Dermis microvascular lymphatic vessel endothelial cell (primary cell): Measurements from ENCODE around the gene EIF4E3. TPM values are rescaled to one million over a fixed set of nuclear protein-coding genes. Genes with fewer than 3 reads are reported as not detected.

ENCODE experiments used
- DNase-seq, 2 donors: peaks; one replicate each; pipeline versions ENCODE4 v3.0.0 to v3.0.0-alpha.2; 2010; ENCODE audit warnings: low read depth in 2 of 2
- total RNA-seq: library from RNA; depleted of rRNA; stranded (reverse); fragments of >200 nt; gene quantifications from 2 replicates; pipeline ENCODE4 v1.2.1, GENCODE V29; 2014

The EIF4E3 gene
- total RNA-seq, 1 donor from 2014 or later, result 1.5 TPM

DNA sequence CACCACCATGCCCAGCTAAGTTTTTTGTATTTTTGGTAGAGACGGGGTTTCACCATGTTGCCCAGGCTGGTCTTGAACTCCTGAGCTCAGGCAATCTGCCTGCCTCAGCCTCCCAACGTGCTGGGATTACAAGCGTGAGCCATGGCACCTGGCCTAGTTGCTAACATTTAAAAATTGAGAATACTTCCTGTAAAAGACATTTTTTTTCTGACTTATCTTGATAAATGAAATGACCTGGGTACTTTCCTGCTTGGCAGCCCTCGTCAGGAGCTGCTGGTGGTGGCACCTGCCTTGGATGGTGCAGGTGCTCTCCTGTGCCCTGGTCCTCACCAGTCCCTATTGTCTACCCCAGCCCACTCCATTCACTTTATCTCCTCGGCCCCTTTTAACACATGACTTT lies 74.8 kb downstream of the EIF4E3 start:
- DNase-seq, result no peak

DNA sequence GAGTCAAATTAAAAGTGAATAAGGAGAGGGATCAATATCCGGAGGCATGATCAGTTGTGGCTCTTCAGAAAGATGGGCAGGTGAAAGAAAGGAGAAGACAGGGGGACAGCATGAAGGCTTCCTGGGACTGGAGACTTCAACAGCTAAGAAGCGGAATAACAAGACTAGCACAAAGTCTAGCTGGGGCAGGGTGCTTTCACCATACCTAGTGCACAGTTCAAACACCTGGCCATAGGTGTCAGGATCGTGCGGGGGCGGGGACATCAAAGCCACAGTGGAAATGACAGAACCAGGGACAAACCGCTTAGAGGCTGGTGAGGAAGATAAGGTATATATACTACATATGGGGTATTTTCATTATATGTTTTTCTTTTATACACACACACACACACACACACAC lies 75.4 kb downstream of the EIF4E3 start:
- no peak for DNase-seq

DNA sequence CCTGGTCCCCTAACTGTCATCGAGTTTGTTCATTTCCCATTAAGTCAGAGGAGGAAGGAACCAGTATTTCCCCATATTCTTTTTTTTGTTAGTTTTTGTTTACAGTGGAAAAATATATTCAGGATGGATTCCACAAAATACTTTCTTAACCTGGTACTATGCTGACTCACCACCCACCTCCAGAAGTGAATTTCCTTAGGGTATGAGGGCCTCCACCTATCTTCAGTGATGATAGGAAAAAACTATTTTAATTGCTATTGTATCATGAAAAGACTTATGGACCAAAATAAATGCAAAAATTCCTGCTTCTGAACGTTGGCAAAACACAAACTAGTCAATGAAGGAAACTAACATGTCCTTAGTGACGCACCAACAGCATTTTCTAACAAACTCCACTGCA lies 77.5 kb downstream of the EIF4E3 start:
- DNase-seq, result no peak

DNA sequence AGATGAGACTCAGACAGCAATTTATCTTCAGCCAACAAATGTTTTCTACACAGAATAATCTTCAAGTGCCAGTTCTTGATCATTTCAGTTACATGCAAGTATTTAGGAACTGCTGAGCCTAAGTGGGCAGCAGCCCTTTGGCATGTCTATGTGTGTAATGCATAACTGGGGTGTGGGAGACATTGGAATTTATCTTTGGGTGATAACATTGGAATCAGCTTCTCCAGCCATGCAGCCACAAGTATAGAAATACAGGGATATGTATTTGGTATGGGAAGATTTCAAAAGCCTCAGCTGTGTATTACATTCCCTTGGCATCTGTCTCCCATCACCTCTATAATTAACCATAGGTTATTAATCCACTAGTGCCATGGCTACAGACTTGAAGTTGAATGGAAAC lies 78.2 kb downstream of the EIF4E3 start:
- DNase-seq, result no peak

DNA sequence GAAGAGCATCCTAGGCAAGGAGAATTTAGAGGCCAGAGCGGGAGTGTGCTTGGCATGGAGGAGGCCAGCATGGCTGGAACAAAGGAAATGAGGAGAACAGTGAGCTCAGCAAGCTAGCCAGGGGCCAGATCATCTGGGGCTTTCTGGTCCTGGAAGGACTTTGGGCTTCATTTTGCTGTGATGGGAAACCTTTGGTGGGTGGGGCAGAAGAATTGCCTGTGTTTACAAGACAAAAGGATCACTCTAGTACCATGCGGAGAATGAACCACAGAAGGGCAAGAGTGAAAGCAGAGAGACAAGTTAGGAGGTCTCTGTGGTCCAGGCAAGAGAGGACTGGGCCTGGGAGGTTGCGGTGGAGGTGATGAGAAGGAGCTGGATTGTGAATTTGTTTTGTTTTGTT lies 80.1 kb downstream of the EIF4E3 start:
- DNase-seq, result no peak

DNA sequence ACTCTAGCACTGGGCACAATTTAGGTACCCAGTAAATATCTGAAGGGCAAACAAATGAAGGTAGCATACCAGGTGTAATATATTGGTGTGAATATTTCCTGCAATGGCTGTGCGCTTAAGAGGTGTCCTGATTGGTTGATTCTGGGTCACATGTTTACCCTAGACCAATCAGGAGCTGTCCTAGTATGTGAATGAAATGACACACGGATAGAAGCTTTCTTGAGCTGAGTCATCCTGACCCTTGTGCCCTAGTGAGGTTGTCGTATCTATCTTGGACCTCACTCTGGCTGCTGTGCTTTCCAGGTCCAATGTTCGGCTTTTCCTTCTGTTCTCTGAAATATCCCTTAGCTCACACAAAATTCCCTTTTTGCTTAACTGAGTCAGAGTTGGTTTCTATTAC lies 83.5 kb downstream of the EIF4E3 start:
- DNase-seq, result no peak

DNA sequence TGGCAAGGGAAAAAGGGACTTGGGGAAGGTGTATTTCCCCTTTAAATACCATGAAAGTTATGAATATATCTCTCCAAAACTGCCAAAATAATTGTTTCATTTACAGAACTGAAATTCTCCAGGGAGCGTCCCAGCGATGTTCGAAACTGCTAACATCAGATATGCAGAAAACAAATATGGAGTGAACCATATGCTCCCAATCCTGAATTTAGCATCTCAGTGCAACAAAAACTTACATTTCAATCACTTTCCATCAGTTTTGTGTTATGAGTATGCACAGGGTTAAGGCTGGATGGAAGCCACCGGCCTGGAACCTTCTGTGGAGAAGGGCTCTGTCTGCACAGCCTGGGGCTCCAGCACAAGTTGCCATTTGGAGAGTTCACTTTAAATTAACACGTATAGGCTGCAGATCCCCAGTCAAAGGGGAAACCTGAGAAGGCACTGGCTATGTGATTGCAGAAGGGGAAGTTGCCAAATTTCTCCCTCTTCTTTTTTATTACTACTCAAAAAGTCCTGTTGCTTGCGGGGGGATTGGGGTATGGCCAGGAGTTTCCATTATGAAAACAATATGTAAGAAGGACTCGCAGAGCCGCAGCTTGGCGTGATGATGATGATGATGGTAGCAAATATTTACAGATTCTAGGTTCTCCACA lies 84.7 kb downstream of the EIF4E3 start:
- no peak for DNase-seq

DNA sequence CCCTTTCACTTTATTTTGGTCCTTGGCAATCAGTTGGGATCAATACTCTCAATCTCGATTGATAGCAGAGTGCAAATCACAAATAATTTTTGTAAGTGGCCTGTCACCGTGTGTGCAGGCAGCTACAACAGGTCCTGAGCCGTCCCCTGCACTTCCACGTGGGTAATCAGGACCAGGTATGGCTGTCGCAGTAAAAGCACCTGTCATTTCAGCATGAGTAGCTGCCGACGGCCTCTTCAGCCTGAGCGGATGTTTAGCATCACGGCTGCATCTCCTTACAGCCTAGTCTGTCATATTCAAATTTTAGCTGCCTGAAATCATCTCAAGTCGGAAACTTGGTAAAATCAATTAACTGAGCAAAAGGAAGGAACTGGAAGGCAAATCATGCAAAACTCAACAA lies 88.7 kb downstream of the EIF4E3 start:
- DNase-seq, result no peak

DNA sequence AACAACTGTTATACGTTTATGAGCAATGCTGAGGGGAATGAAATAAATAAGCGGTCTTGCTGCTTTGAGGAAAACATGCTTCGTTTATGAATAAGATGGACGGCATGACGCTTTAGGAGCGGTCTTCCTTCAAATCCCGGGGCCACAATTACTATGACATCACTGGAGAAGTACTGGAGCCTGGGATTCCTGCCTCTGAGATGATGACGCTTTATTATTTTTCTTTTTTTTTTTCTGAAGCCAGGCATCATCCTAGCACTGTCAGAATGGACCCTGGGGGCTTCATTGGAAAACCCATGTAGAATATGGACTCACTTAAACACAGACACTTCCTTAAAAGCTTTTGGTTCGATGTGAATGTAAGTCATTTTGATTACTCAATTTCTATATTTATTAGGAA lies 89.2 kb downstream of the EIF4E3 start:
- no peak for DNase-seq

DNA sequence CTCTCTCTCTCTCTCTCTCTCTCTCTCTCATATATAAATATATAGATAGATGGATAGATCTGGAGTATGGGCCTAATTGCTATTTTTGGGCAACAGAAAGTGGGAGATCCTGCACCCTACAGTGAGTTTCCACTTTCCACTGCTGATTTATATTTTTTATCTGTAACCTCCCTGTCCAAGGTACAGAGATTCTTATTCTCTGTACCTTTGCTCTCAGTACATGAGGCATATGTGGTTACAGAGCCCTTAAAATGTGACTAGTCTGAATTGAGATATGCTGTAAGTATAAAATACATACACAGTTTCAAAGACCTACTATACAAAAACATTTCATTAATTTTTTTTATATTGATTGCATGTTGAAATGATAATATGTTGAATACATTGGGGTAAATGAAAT lies 90.5 kb downstream of the EIF4E3 start:
- DNase-seq, result no peak

DNA sequence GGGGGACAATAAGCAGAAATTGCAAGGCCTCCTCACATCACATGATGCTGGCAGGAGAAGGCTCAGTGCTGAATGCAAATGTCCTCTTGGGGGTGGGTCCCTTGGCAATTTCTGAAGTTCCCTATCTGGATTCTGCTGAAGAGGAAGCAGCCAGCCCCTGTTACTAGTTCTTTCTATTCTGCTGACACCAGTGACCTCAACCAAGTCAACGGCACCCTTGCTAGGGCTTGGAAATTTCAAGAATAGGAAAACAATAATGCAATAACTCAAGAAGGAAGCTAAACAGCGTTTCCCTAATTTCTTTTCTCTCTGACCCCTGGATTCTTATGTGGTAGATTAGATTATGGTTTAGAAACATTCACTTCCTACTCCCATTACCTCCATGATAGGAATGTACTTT lies 95.5 kb downstream of the EIF4E3 start:
- no peak for DNase-seq

DNA sequence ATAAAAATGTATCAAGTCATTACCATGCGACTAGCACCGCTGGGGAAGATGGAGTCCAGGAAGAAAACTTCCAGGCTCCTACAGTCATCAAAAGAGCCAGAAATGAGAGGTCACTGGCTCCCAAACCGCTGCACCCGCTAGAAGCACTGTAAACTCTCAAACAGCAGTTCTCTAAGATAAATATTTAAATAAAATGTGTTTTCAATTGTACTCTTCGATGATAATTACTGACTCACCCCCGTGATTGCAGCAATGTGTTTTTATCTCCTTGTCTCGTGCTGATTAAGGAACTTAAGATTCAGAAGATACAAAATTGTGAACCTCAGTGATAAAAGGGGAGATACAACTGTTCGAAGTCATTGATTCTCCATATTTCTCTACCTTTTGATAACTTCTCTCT lies 95.9 kb downstream of the EIF4E3 start:
- DNase-seq, result no peak

DNA sequence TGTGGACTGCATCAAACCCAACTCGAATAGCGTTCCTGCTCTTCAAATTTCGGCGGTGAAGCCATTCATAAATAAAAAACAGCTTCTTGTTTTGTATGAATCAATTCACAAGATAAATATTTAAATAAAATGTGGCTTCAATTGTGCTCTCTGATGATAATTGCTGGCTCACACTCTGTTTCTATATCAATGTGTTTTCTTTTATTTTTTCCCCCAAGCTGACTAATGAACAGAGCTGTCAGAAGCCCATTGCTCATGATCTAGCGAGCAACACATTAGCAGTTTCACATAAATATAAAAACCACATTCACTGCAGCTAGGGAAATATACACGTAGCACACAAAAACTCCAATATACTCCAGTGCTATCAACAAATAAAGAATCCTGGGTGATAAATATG lies 96.7 kb downstream of the EIF4E3 start:
- no peak for DNase-seq

DNA sequence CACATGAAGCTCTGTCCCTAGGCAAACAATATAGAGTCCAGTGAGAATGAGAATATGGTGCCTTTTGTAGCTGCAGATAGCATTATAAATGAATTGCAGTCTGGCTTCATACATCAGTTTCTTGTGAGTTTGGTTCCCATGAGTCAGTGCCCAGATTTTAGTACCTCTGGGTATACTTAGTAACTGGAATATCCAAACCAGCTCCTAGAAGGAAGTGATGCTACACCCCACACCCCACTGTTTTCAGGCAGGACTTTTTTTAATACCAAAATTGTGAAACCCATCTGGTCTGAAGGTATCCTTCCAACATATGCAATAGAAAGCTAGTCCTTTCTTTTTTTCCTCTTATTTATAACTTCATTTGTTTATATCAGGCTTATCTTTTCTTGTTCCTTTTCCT lies 99.5 kb downstream of the EIF4E3 start:
- no peak for DNase-seq

Other genes starting within 250 kb of the EIF4E3 start
- 56.7 and 80.3 TPM in 2 replicates for gene FOXP1, start 141.7 kb downstream of the EIF4E3 start, total RNA-seq
- not detected in 2 replicates for gene GPR27, start 28.5 kb upstream of the EIF4E3 start, total RNA-seq
- not detected in 2 replicates for gene PROK2, start 59.7 kb upstream of the EIF4E3 start, total RNA-seq